Upper lobe of left lung (tissue), 4 donors: ENCODE measurements around the gene USP24.

Experiments
- CTCF ChIP-seq, 6 experiments: fragments of 450-650 bp in 4 of 6; fragments of 200-600 bp in 2 of 6; sonication (generic) in 2 of 6; IDR thresholded peaks; one replicate each; pipeline ENCODE4 v1.5.1; 2016 to 2019; ENCODE audit warnings: antibody characterized with exemption in 6 of 6
- EP300 ChIP-seq, 4 donors: sonication (generic); formaldehyde crosslinking; IDR thresholded peaks; one replicate each; pipeline ENCODE4 v1.5.1; 2017; ENCODE audit warnings: antibody characterized with exemption in 4 of 4, control low read depth in 2 of 4
- POLR2A ChIP-seq, 4 donors: fragments of 450-650 bp; IDR thresholded peaks; one replicate each; pipeline ENCODE4 v1.5.1; 2016 to 2017; ENCODE audit warnings: antibody characterized with exemption in 4 of 4, mild to moderate bottlenecking in 2 of 4
- POLR2AphosphoS5 ChIP-seq, 2 donors: sonication (generic); formaldehyde crosslinking; IDR thresholded peaks; one replicate each; pipeline ENCODE4 v1.5.1; 2017; ENCODE audit warnings: antibody characterized with exemption in 2 of 2

- no peak for TF ChIP-seq POLR2AphosphoS5 (IDR thresholded peaks at IDR 0.05)
- no peak for TF ChIP-seq POLR2A (IDR thresholded peaks at IDR 0.05)
- TF ChIP-seq CTCF (IDR thresholded peaks at IDR 0.05) = no peak
- TF ChIP-seq EP300 (IDR thresholded peaks at IDR 0.05) = no peak
Measured at GRCh38 chr1:55209247-55209646, 5.9 kb downstream of the USP24 start.
